ENCODE results near the gene ARHGAP26. TPM values are rescaled to one million over a fixed set of nuclear protein-coding genes. Genes with fewer than 3 reads are reported as not detected.

ARHGAP26 gene
- total and polyA plus RNA-seq, 2 experiments from 2014 or later, result 9.5 to 16.8 TPM

GRCh38 chr5:143222287-143223231 is 452.4 kb downstream of the ARHGAP26 start:
- no peak overlapping the region for H3K4me2 ChIP-seq
- Mint-ChIP-seq H3K4me3 (no peak overlapping the region), H3K4me1 (no peaks in the 10 kb centered on the region; the same call in 2 of the 3 replicates), H3K27me3 (ENCODE audit: insufficient read depth, low read depth, poor library complexity) (peaks cover 3% of the 10 kb centered on the region), H3K27ac (no peak overlapping the region), H3K9me3 (no peaks in the 10 kb centered on the region), H3K36me3 (ENCODE audit: low read depth) (no peaks in the 10 kb centered on the region)
- no peaks in the 10 kb centered on the region for H3K4me1 ChIP-seq (ENCODE audit: insufficient read depth)
- no peaks in the 10 kb centered on the region; the same call in 1 of the 2 replicates for H4K20me1 ChIP-seq (replicated peaks; ENCODE audit: insufficient read depth)
- no peak overlapping the region for H3K4me3 ChIP-seq
- no peak for TF ChIP-seq ZNF462 (CRISPR knock-in tag; IDR thresholded peaks at IDR 0.05)
- no peak for TF ChIP-seq EZH2phosphoT487 (IDR thresholded peaks at IDR 0.05; ENCODE audit: unreplicated experiment)
- TF ChIP-seq POLR2AphosphoS5 (IDR thresholded peaks at IDR 0.05; ENCODE audit: low read depth), result no peak
- TF ChIP-seq ETS1 (IDR thresholded peaks at IDR 0.05), result no peak
- TF ChIP-seq CTCF (conservative IDR thresholded peaks at IDR 0.05; ENCODE audit: low read depth in 2 of 2), result no peak
- TF ChIP-seq JUNB (IDR thresholded peaks at IDR 0.05; ENCODE audit: unreplicated experiment), result no peak
- no peak for TF ChIP-seq NANOG (IDR thresholded peaks at IDR 0.05; ENCODE audit: borderline replicate concordance)
- no peak for TF ChIP-seq ZNF331 (CRISPR knock-in tag; IDR thresholded peaks at IDR 0.05; ENCODE audit: low read depth)
- no peak for TF ChIP-seq CREB1 (CRISPR knock-in tag; IDR thresholded peaks at IDR 0.05; ENCODE audit: low read depth)
- TF ChIP-seq EZH2 (IDR thresholded peaks at IDR 0.05; ENCODE audit: low read depth, unreplicated experiment), result no peak
- TF ChIP-seq ZNF114 (CRISPR knock-in tag; IDR thresholded peaks at IDR 0.05), result no peak
- TF ChIP-seq STAT1 (IDR thresholded peaks at IDR 0.05; ENCODE audit: unreplicated experiment), result no peak
- TF ChIP-seq REST (IDR thresholded peaks at IDR 0.05; ENCODE audit: unreplicated experiment), result no peak
- no peaks in the 10 kb centered on the region for H3K79me2 ChIP-seq (replicated peaks; ENCODE audit: insufficient read depth)
- H3K36me3 ChIP-seq (ENCODE audit: insufficient read depth), result no peaks in the 10 kb centered on the region; the same call in 1 of the 2 replicates
- no peaks in the 10 kb centered on the region for H3K27me3 ChIP-seq (ENCODE audit: insufficient read depth)
- H3F3A ChIP-seq (replicated peaks; ENCODE audit: low read depth), result no peaks in the 10 kb centered on the region
- no peak for ATAC-seq
- no peak for DNase-seq (ENCODE audit: low spot score)
- no peak overlapping the region for H2AFZ ChIP-seq
- no peak overlapping the region for H3K27ac ChIP-seq (ENCODE audit: low read depth)
- no peaks in the 10 kb centered on the region for H3K9me2 ChIP-seq (ENCODE audit: insufficient read depth)

Measured in GM23338 (cell line).